Mesenchymal stem cell (in vitro differentiated cells and primary cell): Measurements from ENCODE around the gene RFX6.
"Not testable (repeated sequence)": the region's sequence is repeated elsewhere in the genome, so short reads cannot be mapped to it uniquely, and the experiment has no call there.

Source experiments
- DNase-seq: peaks from one replicate; pipeline ENCODE4 v3.0.0-alpha.2; 2013
- H2AFZ ChIP-seq: one replicate; pipeline ENCODE4 v1.6.1; 2013; ENCODE audit warnings: low read depth, mild to moderate bottlenecking, control low read depth, inconsistent platforms, low read length, moderate library complexity
- H2AK5ac ChIP-seq: 2 replicates; pipeline ENCODE4 v1.6.1; 2013; ENCODE audit warnings: low read length, moderate library complexity, mild to moderate bottlenecking, inconsistent platforms; ENCODE audit not compliant: severe bottlenecking
- H2BK120ac ChIP-seq: one replicate; pipeline ENCODE4 v1.6.1; 2013; ENCODE audit warnings: low read depth, mild to moderate bottlenecking, inconsistent platforms, low read length, moderate library complexity
- H2BK12ac ChIP-seq, 2 experiments: one replicate each; pipeline ENCODE4 v1.6.1; 2013; ENCODE audit warnings: inconsistent platforms in 2 of 2, low read length in 2 of 2, mild to moderate bottlenecking in 2 of 2, moderate library complexity in 2 of 2, control low read depth in 1 of 2
- H2BK15ac ChIP-seq: one replicate; pipeline ENCODE4 v1.6.1; 2013; ENCODE audit warnings: mild to moderate bottlenecking, low read depth, inconsistent platforms; ENCODE audit not compliant: poor library complexity, severe bottlenecking
- H2BK5ac ChIP-seq: 2 replicates; pipeline ENCODE4 v1.6.1; 2013; ENCODE audit warnings: low read depth, mild to moderate bottlenecking, low read length, control low read depth, inconsistent platforms; ENCODE audit not compliant: poor library complexity, severe bottlenecking
- H3K14ac ChIP-seq, 2 experiments: one replicate each; pipeline ENCODE4 v1.6.1; 2013; ENCODE audit warnings: inconsistent platforms in 2 of 2, low read length in 2 of 2, control low read depth in 1 of 2, mild to moderate bottlenecking in 1 of 2, moderate library complexity in 1 of 2
- H3K18ac ChIP-seq, 2 experiments: one replicate each; pipeline ENCODE4 v1.6.1; 2013; ENCODE audit warnings: inconsistent platforms in 2 of 2, low read length in 2 of 2, control low read depth in 1 of 2, low read depth in 1 of 2, mild to moderate bottlenecking in 1 of 2
- H3K23ac ChIP-seq, 2 experiments: one replicate each; pipeline ENCODE4 v1.6.1; 2013; ENCODE audit warnings: inconsistent platforms in 2 of 2, low read length in 2 of 2, mild to moderate bottlenecking in 2 of 2, moderate library complexity in 2 of 2, control low read depth in 1 of 2
- H3K27ac ChIP-seq: 2 replicates; pipeline ENCODE4 v1.5.1; 2013; ENCODE audit warnings: mild to moderate bottlenecking, moderate library complexity, low read length, control low read depth, inconsistent platforms; ENCODE audit not compliant: poor library complexity, severe bottlenecking
- H3K27me3 ChIP-seq, 2 experiments: 2 replicates each; pipeline versions ENCODE4 v1.6.1 to v1.7.0; 2013; ENCODE audit warnings: low read length in 2 of 2, mild to moderate bottlenecking in 2 of 2, moderate library complexity in 2 of 2, control low read depth in 1 of 2, inconsistent platforms in 1 of 2; ENCODE audit not compliant: control insufficient read depth in 1 of 2, insufficient read depth in 1 of 2
- H3K36me3 ChIP-seq, 2 experiments: 2 replicates each; pipeline versions ENCODE4 v1.6.1 to v1.7.0; 2013; ENCODE audit warnings: low read length in 2 of 2, control low read depth in 1 of 2, inconsistent platforms in 1 of 2, low read depth in 1 of 2, mild to moderate bottlenecking in 1 of 2; ENCODE audit not compliant: insufficient read depth in 2 of 2, control insufficient read depth in 1 of 2
- H3K4ac ChIP-seq, 2 experiments: one replicate each; pipeline ENCODE4 v1.6.1; 2013; ENCODE audit warnings: inconsistent platforms in 2 of 2, low read length in 2 of 2, mild to moderate bottlenecking in 2 of 2, moderate library complexity in 2 of 2, control low read depth in 1 of 2, low read depth in 1 of 2
- H3K4me1 ChIP-seq: 2 replicates; pipeline ENCODE4 v1.6.1; 2013; ENCODE audit warnings: low read depth, low read length, control low read depth; ENCODE audit not compliant: control insufficient read depth, insufficient read depth
- H3K4me2 ChIP-seq: 2 replicates; pipeline ENCODE4 v1.6.1; 2013; ENCODE audit warnings: low read length, mild to moderate bottlenecking, inconsistent platforms; ENCODE audit not compliant: poor library complexity, severe bottlenecking
- H3K4me3 ChIP-seq, 2 experiments: 2 replicates each; pipeline versions ENCODE4 v1.5.1 to v1.7.0; 2013; ENCODE audit warnings: low read length in 2 of 2, mild to moderate bottlenecking in 2 of 2, control low read depth in 1 of 2, low read depth in 1 of 2; ENCODE audit not compliant: insufficient read depth in 1 of 2
- H3K79me1 ChIP-seq: replicated peaks from 2 replicates; pipeline ENCODE4 v1.6.1; 2013; ENCODE audit warnings: mild to moderate bottlenecking, control low read depth, low read length, inconsistent platforms; ENCODE audit not compliant: poor library complexity, severe bottlenecking
- H3K9ac ChIP-seq: 2 replicates; pipeline ENCODE4 v1.7.0; 2013; ENCODE audit warnings: mild to moderate bottlenecking, low read length, moderate library complexity
- H3K9me3 ChIP-seq: 2 replicates; pipeline ENCODE4 v1.7.0; 2013; ENCODE audit warnings: mild to moderate bottlenecking, low read length; ENCODE audit not compliant: control insufficient read depth
- H4K8ac ChIP-seq: one replicate; pipeline ENCODE4 v1.6.1; 2013; ENCODE audit warnings: inconsistent platforms, mild to moderate bottlenecking, low read length, moderate library complexity
- H4K91ac ChIP-seq: one replicate; pipeline ENCODE4 v1.6.1; 2013; ENCODE audit warnings: mild to moderate bottlenecking, low read length, inconsistent platforms
- WGBS: methylation state at CpG from one replicate; pipeline ENCODE4 v1.1.7; 2013; ENCODE audit warnings: mixed read lengths; 5-methylcytosine and 5-hydroxymethylcytosine counted together

The RFX6 gene

DNA sequence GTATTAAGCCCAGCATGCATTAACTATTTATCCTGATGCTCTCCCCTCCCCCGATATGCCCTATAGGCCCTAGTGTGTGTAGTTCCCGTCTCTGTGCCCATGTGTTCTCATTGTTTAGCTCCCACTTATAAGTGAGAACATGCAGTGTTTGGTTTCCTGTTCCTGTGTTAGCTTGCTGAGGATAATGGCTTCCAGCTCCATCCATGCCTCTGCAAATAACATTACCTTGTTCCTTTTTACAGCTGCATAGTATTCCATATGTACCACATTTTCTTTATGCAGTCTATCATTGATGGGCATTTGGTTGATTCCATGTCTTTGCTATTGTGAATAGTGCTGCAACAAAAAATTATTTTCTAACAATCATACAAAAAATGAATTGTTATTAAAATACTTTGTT, 42.5 kb upstream of the RFX6 start:
- not testable (repeated sequence) for H3K4me3 ChIP-seq, H3K4me2 ChIP-seq, H2BK120ac ChIP-seq, H2BK5ac ChIP-seq, H3K4ac ChIP-seq, H3K18ac ChIP-seq, H4K91ac ChIP-seq, DNase-seq, H3K9ac ChIP-seq, H3K23ac ChIP-seq, H3K79me1 ChIP-seq, H3K36me3 ChIP-seq, H2AFZ ChIP-seq, H4K8ac ChIP-seq, H3K14ac ChIP-seq, H3K9me3 ChIP-seq, H2AK5ac ChIP-seq, H3K27ac ChIP-seq, H3K27me3 ChIP-seq, H2BK15ac ChIP-seq, H2BK12ac ChIP-seq, H3K4me1 ChIP-seq
- WGBS, result 93% methylated on average over 2 of the region's 2 CpGs

DNA sequence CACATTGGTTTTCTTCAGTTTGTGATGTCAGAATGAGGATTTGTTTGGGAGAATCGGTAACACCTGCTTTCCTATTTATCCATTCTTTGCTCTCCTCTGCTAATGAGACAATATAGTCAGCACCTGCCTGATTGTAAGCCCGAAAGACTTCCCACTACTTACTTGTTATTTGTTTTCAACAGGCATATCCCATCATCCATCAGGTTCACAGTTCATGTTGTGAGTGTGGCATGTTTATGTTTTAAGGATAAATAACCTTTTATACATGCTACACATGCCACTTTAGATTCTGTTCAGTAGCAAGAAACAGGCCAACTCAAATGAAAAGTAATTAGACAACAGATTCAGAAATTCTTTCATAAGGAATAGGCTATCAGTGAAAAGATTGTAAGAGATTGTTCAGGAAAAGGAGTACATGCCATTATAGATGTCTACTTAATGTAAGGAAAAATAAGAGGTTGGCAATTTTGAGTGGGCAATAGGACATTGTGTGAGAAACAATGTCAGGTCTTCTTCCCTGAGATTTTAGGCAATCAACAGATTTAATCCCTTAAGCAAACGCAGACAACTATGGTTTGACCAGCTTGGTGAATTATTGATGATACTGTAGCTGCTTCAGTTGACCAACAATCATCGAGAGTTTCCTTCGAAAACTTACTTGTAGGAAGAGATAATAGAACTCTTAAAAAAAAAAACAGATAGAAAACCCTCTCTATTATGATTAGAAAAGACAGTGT, 40.3 kb upstream of the RFX6 start:
- Histone ChIP-seq H3K9me3 (no peaks in the 10 kb centered on the region), H3K36me3 (no peaks in the 10 kb centered on the region), H3K79me1 (no peaks in the 10 kb centered on the region), H2BK15ac (no peak overlapping the region), H3K14ac (no peak overlapping the region), H2BK12ac (no peak overlapping the region), H2BK120ac (no peak overlapping the region), H3K23ac (no peak overlapping the region), H3K9ac (no peak overlapping the region), H2AFZ (no peak overlapping the region), H2AK5ac (no peak overlapping the region), H3K4me3 (no peak overlapping the region), H3K4me2 (no peak overlapping the region), H3K4ac (no peak overlapping the region), H3K27ac (no peak overlapping the region), H4K91ac (no peak overlapping the region), H2BK5ac (no peak overlapping the region), H3K27me3 (no peaks in the 10 kb centered on the region), H4K8ac (no peak overlapping the region), H3K18ac (no peak overlapping the region), H3K4me1 (no peaks in the 10 kb centered on the region)
- no peak for DNase-seq
- WGBS, result 50% methylated on average over 1 of the region's 5 CpGs

DNA sequence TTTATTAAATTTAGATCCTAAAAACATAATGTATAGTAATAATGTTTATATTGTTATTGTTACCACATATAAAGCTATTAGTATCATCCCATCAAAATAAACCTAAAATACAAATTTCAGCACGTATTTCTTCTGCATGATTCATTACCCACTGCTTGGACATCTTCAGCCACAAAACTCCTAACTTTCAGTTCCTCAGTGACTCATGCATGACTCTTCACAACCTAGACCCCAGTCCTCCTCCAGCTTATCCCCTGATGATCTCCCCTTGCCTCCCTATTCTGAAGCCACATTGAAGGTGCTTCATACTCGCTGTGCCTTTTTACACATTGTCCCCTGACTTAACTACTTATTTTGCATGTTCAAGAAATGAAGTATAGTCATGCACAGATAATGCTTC, 37.0 kb upstream of the RFX6 start:
- no peak overlapping the region for H4K91ac ChIP-seq
- no peaks in the 10 kb centered on the region for H3K27me3 ChIP-seq
- no peak overlapping the region for H3K4me2 ChIP-seq
- no peak overlapping the region for H2AFZ ChIP-seq
- no peak overlapping the region for H3K14ac ChIP-seq
- no peaks in the 10 kb centered on the region for H3K79me1 ChIP-seq
- no peak overlapping the region for H3K23ac ChIP-seq
- no peak overlapping the region for H2BK5ac ChIP-seq
- no peaks in the 10 kb centered on the region for H3K36me3 ChIP-seq
- H2BK15ac ChIP-seq, result no peak overlapping the region
- H3K18ac ChIP-seq, result no peak overlapping the region
- no peak overlapping the region for H4K8ac ChIP-seq
- H3K27ac ChIP-seq, result no peak overlapping the region
- no peak overlapping the region for H2BK12ac ChIP-seq
- DNase-seq, result peak; percentile 39
- no peak overlapping the region for H3K4ac ChIP-seq
- H2AK5ac ChIP-seq, result no peak overlapping the region
- WGBS, result 0% methylated on average over 1 of the region's 2 CpGs
- no peaks in the 10 kb centered on the region for H3K4me1 ChIP-seq
- H2BK120ac ChIP-seq, result no peak overlapping the region
- H3K4me3 ChIP-seq, result no peak overlapping the region
- no peaks in the 10 kb centered on the region for H3K9me3 ChIP-seq
- no peak overlapping the region for H3K9ac ChIP-seq

DNA sequence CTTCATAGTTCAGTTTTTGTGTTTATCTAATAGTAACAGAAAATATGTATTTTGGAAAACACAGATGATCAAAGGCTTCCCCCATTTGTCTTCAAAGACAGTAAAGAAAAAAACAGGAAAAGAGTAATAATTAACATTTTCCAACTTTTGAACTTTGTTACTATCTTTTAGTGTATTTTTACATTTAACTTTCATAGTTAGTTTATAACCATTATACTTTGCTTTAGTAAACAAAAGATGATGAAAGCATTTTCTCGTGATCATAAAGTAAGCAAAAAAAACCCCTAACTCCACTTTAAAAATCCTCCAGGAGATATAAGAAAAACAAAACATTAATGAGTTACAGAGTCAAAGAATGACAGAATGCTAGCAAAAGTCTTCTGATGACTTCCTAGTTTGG, 34.6 kb upstream of the RFX6 start:
- DNase-seq, result no peak
- Histone ChIP-seq H3K18ac (no peak overlapping the region), H2BK5ac (no peak overlapping the region), H2BK120ac (no peak overlapping the region), H3K23ac (no peak overlapping the region), H3K9me3 (no peaks in the 10 kb centered on the region), H3K14ac (no peak overlapping the region), H2BK15ac (no peak overlapping the region), H2AFZ (no peak overlapping the region), H3K4me1 (no peaks in the 10 kb centered on the region), H2AK5ac (no peak overlapping the region), H2BK12ac (no peak overlapping the region), H3K4me2 (no peak overlapping the region), H4K91ac (no peak overlapping the region), H3K4me3 (no peak overlapping the region), H3K79me1 (no peaks in the 10 kb centered on the region), H3K9ac (no peak overlapping the region), H3K27me3 (no peaks in the 10 kb centered on the region), H3K4ac (no peak overlapping the region), H3K27ac (no peak overlapping the region), H4K8ac (no peak overlapping the region), H3K36me3 (no peaks in the 10 kb centered on the region)
- no CpG with 5 or more reads among the region's 1 CpG for WGBS
